Mammary epithelial cell (primary cell): ENCODE measurements around the gene DCD.

ENCODE experiments used
- CTCF ChIP-seq, 2 donors: IDR thresholded peaks in 1 of 2; conservative IDR thresholded peaks in 1 of 2; 2 replicates each; pipeline ENCODE4 v1.5.1; 2011 to 2012; ENCODE audit warnings: inconsistent platforms in 2 of 2, low read length in 2 of 2, mild to moderate bottlenecking in 2 of 2, control low read depth in 1 of 2, low read depth in 1 of 2; ENCODE audit not compliant: insufficient read depth in 1 of 2; ENCODE audit errors: extremely low read depth in 1 of 2
- EZH2 ChIP-seq: IDR thresholded peaks from 2 replicates; pipeline ENCODE4 v1.6.1; 2012; ENCODE audit warnings: low read length, inconsistent platforms, borderline replicate concordance

DNA sequence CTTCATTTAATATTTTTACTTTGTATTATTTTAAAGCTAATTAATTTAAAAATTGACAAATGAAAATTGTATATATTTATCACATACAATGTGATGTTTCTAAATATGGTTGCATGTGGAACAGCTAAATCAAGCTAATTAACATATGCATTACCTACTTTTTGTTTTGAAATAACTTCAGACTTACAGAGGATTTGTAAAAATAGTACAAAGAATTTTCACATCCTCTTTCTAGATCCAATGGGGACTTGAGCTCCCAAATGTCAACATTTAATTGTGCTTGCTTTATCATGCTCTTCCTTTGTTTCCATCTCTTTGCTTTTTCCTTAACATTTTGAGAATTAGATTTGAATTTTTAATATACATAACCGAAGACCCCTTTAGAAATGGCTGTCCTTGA is 6.6 kb downstream of the DCD start:
- TF ChIP-seq CTCF (conservative IDR thresholded peaks at IDR 0.05 in 1 of 2, IDR thresholded peaks at IDR 0.05 in 1 of 2; ENCODE audit: extremely low read depth in 1 of 2, insufficient read depth in 1 of 2, low read depth in 1 of 2, low read length in 2 of 2), result no peak
- TF ChIP-seq EZH2, result no peak
